Measurements from ENCODE around the gene TUBA3D.

GRCh38 chr2:131445896-131446295 lies 30.0 kb upstream of the TUBA3D start:
- TF ChIP-seq POLR2A (IDR thresholded peaks at IDR 0.05) = no peak
- no peak for TF ChIP-seq POLR2AphosphoS5 (IDR thresholded peaks at IDR 0.05)
- TF ChIP-seq CTCF (IDR thresholded peaks at IDR 0.05) = no peak
